DMS53 treated with DMSO at 0.1 percent for 48 hours (cell line): ENCODE results near the gene BICDL2.
A peak's percentile ranks its signal among the peaks of the same experiment; 100 is the strongest.

Experiments used
- DNase-seq: peaks from one replicate; lab custom pipeline; 2025; ENCODE audit not compliant: unreplicated experiment; lab: John Stamatoyannopoulos, UW

Gene BICDL2

GRCh38 chr16:3026609-3027488, 9.9 kb downstream of the BICDL2 start:
- DNase-seq, result no peak

GRCh38 chr16:3026003-3026378, 10.8 kb downstream of the BICDL2 start:
- DNase-seq, result no peak

- no peak for DNase-seq
Observed at GRCh38 chr16:3025032-3026002, 11.4 kb downstream of the BICDL2 start.

GRCh38 chr16:3023669-3024478, 12.9 kb downstream of the BICDL2 start, which contains the start of the genes HCFC1R1 and THOC6:
HCFC1R1 (minus strand) TSS chr16:3023942; CDS start chr16:3023941, 1 bp downstream.
THOC6 (plus strand) TSS chr16:3024035; CDS start chr16:3024327, 292 bp downstream.
- DNase-seq, result peak; percentile 90

- DNase-seq, result no peak
Observed at GRCh38 chr16:3023415-3023668, 13.4 kb downstream of the BICDL2 start.

GRCh38 chr16:3022684-3023414, 13.9 kb downstream of the BICDL2 start:
- DNase-seq, result no peak

- DNase-seq, result peak; percentile 48
Observed at GRCh38 chr16:3022208-3022683, 14.5 kb downstream of the BICDL2 start.

- peak; percentile 39 for DNase-seq
Observed at GRCh38 chr16:3021449-3022207, 15.1 kb downstream of the BICDL2 start.

GRCh38 chr16:3020604-3021448, 15.9 kb downstream of the BICDL2 start:
- no peak for DNase-seq

GRCh38 chr16:3020247-3020603, 16.5 kb downstream of the BICDL2 start, which contains the start of gene TNFRSF12A:
TNFRSF12A (plus strand) TSS chr16:3020368; CDS start chr16:3020398, 30 bp downstream.
- DNase-seq, result peak; percentile 45

- no peak for DNase-seq
Observed at GRCh38 chr16:3019594-3020246, 17.0 kb downstream of the BICDL2 start.

- DNase-seq, result no peak
Observed at GRCh38 chr16:3017794-3018506, 18.8 kb downstream of the BICDL2 start, which contains the start of gene CLDN6. CLDN6 (minus strand) TSS chr16:3018183; CDS start chr16:3016021, 2,162 bp downstream.

GRCh38 chr16:3017344-3017743, 19.4 kb downstream of the BICDL2 start:
- DNase-seq, result no peak

- no peak for DNase-seq
Observed at GRCh38 chr16:3015865-3016521, 20.8 kb downstream of the BICDL2 start.

- no peak for DNase-seq
Observed at GRCh38 chr16:3014971-3015370, 21.8 kb downstream of the BICDL2 start.

GRCh38 chr16:3013998-3014690, 22.6 kb downstream of the BICDL2 start:
- DNase-seq, result no peak
